OCI-LY1 (cell line): Measurements from ENCODE around the gene CIB4.

Experiments
- H2AFZ ChIP-seq: fragments of 200-600 bp; sonication (generic), shearing (Covaris generic); 2 replicates; pipeline ENCODE4 v1.6.0; 2014; ENCODE audit warnings: antibody characterized with exemption, mild to moderate bottlenecking, low read length
- H3F3A ChIP-seq: fragments of 200-600 bp; sonication (generic), shearing (Covaris generic); 2 replicates; pipeline ENCODE4 v1.6.0; 2014; ENCODE audit warnings: mild to moderate bottlenecking, antibody characterized with exemption, low read length, moderate library complexity; ENCODE audit not compliant: insufficient read depth
- H3K27ac ChIP-seq: fragments of 200-600 bp; sonication (generic); 2 replicates; pipeline ENCODE4 v1.5.1; 2014; ENCODE audit warnings: low read length, mixed run types, mild to moderate bottlenecking, low read depth; ENCODE audit not compliant: poor library complexity, severe bottlenecking
- H3K27me3 ChIP-seq: fragments of 200-600 bp; sonication (generic); 2 replicates; pipeline ENCODE4 v1.6.0; 2014; ENCODE audit warnings: antibody characterized with exemption, mild to moderate bottlenecking, low read length, moderate library complexity; ENCODE audit not compliant: insufficient read depth
- H3K36me3 ChIP-seq: fragments of 200-600 bp; sonication (generic); 2 replicates; pipeline ENCODE4 v1.6.1; 2014; ENCODE audit warnings: mild to moderate bottlenecking, antibody characterized with exemption, low read length, moderate library complexity, mixed read lengths; ENCODE audit not compliant: insufficient read depth
- H3K4me1 ChIP-seq: fragments of 200-600 bp; sonication (generic); 2 replicates; pipeline ENCODE4 v1.5.1; 2014; ENCODE audit warnings: mild to moderate bottlenecking, low read length, moderate library complexity; ENCODE audit not compliant: insufficient read depth, severe bottlenecking
- H3K4me2 ChIP-seq: fragments of 200-600 bp; sonication (generic), shearing (Covaris generic); 2 replicates; pipeline ENCODE4 v1.6.1; 2014; ENCODE audit warnings: low read length
- H3K4me3 ChIP-seq: fragments of 200-600 bp; sonication (generic); 2 replicates; pipeline ENCODE4 v1.5.1; 2014; ENCODE audit warnings: low read length, low read depth, mild to moderate bottlenecking, mixed read lengths; ENCODE audit not compliant: poor library complexity, severe bottlenecking
- H3K79me2 ChIP-seq: fragments of 200-600 bp; shearing (Covaris generic); 2 replicates; pipeline ENCODE4 v1.6.1; 2016; ENCODE audit warnings: mixed run types, low read length, mixed read lengths; ENCODE audit not compliant: insufficient read depth
- H3K9ac ChIP-seq: fragments of 200-600 bp; sonication (generic), shearing (Covaris generic); 2 replicates; pipeline ENCODE4 v1.6.1; 2014; ENCODE audit warnings: mild to moderate bottlenecking, low read length, mixed read lengths
- H3K9me2 ChIP-seq: fragments of 200-600 bp; sonication (generic), shearing (Covaris generic); 2 replicates; pipeline ENCODE4 v1.6.1; 2014; ENCODE audit warnings: low read depth, mild to moderate bottlenecking, low read length, mixed read lengths
- H3K9me3 ChIP-seq: fragments of 200-600 bp; shearing (Covaris generic); 2 replicates; pipeline ENCODE4 v1.6.1; 2014; ENCODE audit warnings: low read length, mixed read lengths
- H4K20me1 ChIP-seq: fragments of 200-600 bp; sonication (generic), shearing (Covaris generic); 2 replicates; pipeline ENCODE4 v1.6.0; 2016; ENCODE audit warnings: mild to moderate bottlenecking, low read length; ENCODE audit not compliant: insufficient read depth
- CTCF ChIP-seq: fragments of 200-600 bp; sonication (generic), shearing (Covaris generic); IDR thresholded peaks from 2 replicates; pipeline ENCODE4 v1.5.1; 2017; ENCODE audit warnings: mild to moderate bottlenecking, antibody characterized with exemption, low read length, moderate library complexity, mixed read lengths
- EZH2 ChIP-seq: fragments of 200-600 bp; sonication (generic), shearing (Covaris generic); IDR thresholded peaks from 2 replicates; pipeline ENCODE4 v1.8.0; 2017; ENCODE audit warnings: borderline replicate concordance, mixed run types, mild to moderate bottlenecking, antibody characterized with exemption, low read length, moderate library complexity, mixed read lengths

The CIB4 gene

GRCh38 chr2:26671691-26672090, 30.5 kb upstream of the CIB4 start:
- Histone ChIP-seq H2AFZ (no peak overlapping the region), H3K79me2 (no peaks in the 10 kb centered on the region), H3F3A (no peaks in the 10 kb centered on the region), H3K4me1 (no peaks in the 10 kb centered on the region), H3K27me3 (no peaks in the 10 kb centered on the region), H4K20me1 (no peaks in the 10 kb centered on the region), H3K9me2 (no peaks in the 10 kb centered on the region), H3K27ac (no peak overlapping the region), H3K4me3 (no peak overlapping the region), H3K4me2 (no peak overlapping the region), H3K9ac (no peak overlapping the region), H3K36me3 (no peaks in the 10 kb centered on the region), H3K9me3 (no peaks in the 10 kb centered on the region)
- TF ChIP-seq CTCF (no peak), EZH2 (no peak)

- no peaks in the 10 kb centered on the region for H3K79me2 ChIP-seq
- H3K36me3 ChIP-seq, result no peaks in the 10 kb centered on the region
- H2AFZ ChIP-seq, result no peak overlapping the region
- H3F3A ChIP-seq, result no peaks in the 10 kb centered on the region
- no peak overlapping the region for H3K4me2 ChIP-seq
- no peak overlapping the region for H3K27ac ChIP-seq
- H3K27me3 ChIP-seq, result no peaks in the 10 kb centered on the region
- H3K4me1 ChIP-seq, result no peaks in the 10 kb centered on the region
- no peaks in the 10 kb centered on the region for H3K9me2 ChIP-seq
- H3K9ac ChIP-seq, result no peak overlapping the region
- no peaks in the 10 kb centered on the region for H3K9me3 ChIP-seq
- TF ChIP-seq EZH2, result no peak
- TF ChIP-seq CTCF, result no peak
- no peaks in the 10 kb centered on the region for H4K20me1 ChIP-seq
- no peak overlapping the region for H3K4me3 ChIP-seq
Observed at GRCh38 chr2:26670931-26671460, 29.8 kb upstream of the CIB4 start.

- Histone ChIP-seq H3K4me1 (no peaks in the 10 kb centered on the region), H3K9me2 (no peaks in the 10 kb centered on the region), H4K20me1 (no peaks in the 10 kb centered on the region), H3K27ac (no peak overlapping the region), H3K36me3 (no peaks in the 10 kb centered on the region), H3K9ac (no peak overlapping the region), H3K27me3 (no peaks in the 10 kb centered on the region), H3K4me3 (no peak overlapping the region), H3K79me2 (no peaks in the 10 kb centered on the region), H3F3A (no peaks in the 10 kb centered on the region), H3K4me2 (no peak overlapping the region), H3K9me3 (0 out of 2 replicates have a peak, but pooled peaks cover 3% of the 10 kb centered on the region), H2AFZ (no peak overlapping the region)
- TF ChIP-seq CTCF (no peak), EZH2 (no peak)
Observed at GRCh38 chr2:26670171-26670570, 29.0 kb upstream of the CIB4 start.
